Upper lobe of left lung (tissue), 4 donors: ENCODE data around the gene TBKBP1.

Experiments
- EP300 ChIP-seq, 4 donors: sonication (generic); formaldehyde crosslinking; IDR thresholded peaks; one replicate each; pipeline ENCODE4 v1.5.1; 2017; ENCODE audit warnings: antibody characterized with exemption in 4 of 4, control low read depth in 2 of 4
- POLR2A ChIP-seq, 4 donors: fragments of 450-650 bp; IDR thresholded peaks; one replicate each; pipeline ENCODE4 v1.5.1; 2016 to 2017; ENCODE audit warnings: antibody characterized with exemption in 4 of 4, mild to moderate bottlenecking in 2 of 4
- POLR2AphosphoS5 ChIP-seq, 2 donors: sonication (generic); formaldehyde crosslinking; IDR thresholded peaks; one replicate each; pipeline ENCODE4 v1.5.1; 2017; ENCODE audit warnings: antibody characterized with exemption in 2 of 2

DNA sequence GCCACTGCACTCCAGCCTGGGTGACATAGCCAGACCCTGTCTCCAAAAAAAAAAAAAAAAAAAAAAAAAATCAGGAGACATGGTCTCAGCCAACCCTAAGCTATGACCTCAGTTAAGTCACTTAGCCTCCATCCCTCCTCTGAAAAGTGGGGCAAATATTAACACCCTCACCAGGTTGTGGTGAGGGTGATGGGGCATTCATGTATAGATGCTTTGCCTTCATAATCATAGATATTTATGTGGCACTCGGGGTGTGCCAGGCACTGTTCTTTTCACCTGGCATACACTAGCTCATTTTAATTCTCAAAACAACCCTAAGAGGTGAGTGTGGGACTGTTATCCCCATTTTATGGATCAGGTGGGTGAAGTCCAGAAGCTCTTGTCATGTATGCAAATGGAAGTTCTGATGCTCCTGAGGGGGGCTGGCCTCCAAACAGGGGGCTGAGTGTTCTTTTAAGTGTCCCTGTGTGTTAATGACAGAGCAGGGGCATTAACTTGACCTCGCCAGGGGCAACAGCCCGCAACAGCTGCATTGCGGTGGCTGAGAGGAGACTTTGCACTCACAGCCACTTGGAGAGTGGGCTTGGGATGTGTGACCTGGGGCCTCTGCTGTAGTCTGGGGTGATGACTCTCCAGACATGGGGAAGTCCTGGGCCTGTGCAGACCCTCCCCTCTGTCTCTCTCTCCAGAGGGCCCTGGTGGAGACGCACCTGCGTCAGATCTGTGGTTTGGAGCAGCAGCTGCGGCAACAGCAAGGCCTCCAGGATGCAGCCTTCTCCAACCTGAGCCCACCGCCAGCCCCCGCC, 4.1 kb downstream of the TBKBP1 start:
- TF ChIP-seq POLR2AphosphoS5 (IDR thresholded peaks at IDR 0.05) (no peak), POLR2A (IDR thresholded peaks at IDR 0.05) (no peak), EP300 (IDR thresholded peaks at IDR 0.05) (no peak)
